ENCODE results near the gene HOXD10.

DNA sequence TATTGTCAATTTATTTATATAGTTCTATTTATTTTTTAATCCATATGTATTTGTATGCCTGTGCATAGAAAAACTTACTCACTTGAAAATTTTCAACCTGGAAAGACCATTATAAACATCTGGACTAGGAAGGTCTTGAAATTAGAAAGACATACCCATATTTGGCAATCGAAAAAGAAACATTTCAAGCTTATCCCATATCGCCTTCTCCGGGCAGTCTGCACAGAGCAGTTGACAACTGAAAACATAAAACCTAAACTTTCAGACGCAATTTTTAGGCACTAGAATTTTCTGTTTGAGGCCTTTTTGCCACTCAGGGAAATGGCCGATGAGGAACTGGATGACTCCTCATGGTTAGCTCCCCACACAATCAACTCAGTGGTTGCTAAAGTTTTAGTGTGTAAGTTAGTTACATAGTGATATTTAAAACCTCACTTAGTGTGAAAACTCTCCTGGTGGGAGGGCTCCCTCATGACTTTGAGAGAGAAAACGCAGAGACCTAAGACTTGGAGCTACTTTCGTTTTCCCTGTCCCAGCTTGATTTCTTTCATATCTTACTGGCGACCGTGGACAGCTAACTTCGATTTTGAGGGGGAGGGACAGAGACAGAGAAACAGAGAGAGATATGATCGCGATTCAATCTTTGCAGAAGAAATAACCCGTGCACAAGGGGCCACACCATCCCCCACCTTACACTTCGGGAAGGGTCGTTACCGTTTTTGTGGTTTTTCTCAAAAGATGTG lies 20.2 kb upstream of the HOXD10 start:
- no peak for TF ChIP-seq PATZ1 (CRISPR knock-in tag; IDR thresholded peaks at IDR 0.05; ENCODE audit: borderline replicate concordance)
- TF ChIP-seq ZNF565 (CRISPR knock-in tag; conservative IDR thresholded peaks at IDR 0.05; ENCODE audit: low read depth) = no peak
- TF ChIP-seq ZFP3 (CRISPR knock-in tag; IDR thresholded peaks at IDR 0.05) = no peak
- no peak for TF ChIP-seq OSR1 (CRISPR knock-in tag; IDR thresholded peaks at IDR 0.05)
- no peak for TF ChIP-seq ARNTL (CRISPR knock-in tag; IDR thresholded peaks at IDR 0.05; ENCODE audit: borderline replicate concordance, low read depth)
